HuH-7.5 (cell line): Measurements from ENCODE around the gene QPCT.

ENCODE experiments used
- DNase-seq: peaks from one replicate; pipeline ENCODE4 v3.0.0; 2011; ENCODE audit warnings: low spot score

The QPCT gene

GRCh38 chr2:37324786-37325624 is 19.4 kb upstream of the QPCT start, which contains the start of gene PRKD3:
Gene PRKD3, minus strand, starts transcription at chr2:37324833. Its CDS starts 8,309 bp downstream, at chr2:37316524.
- DNase-seq = peak; percentile 60

- DNase-seq = no peak
Measured at GRCh38 chr2:37325625-37326071, 18.8 kb upstream of the QPCT start.

- DNase-seq = no peak
Measured at GRCh38 chr2:37326285-37326684, 18.1 kb upstream of the QPCT start.

GRCh38 chr2:37326866-37327634 is 17.4 kb upstream of the QPCT start:
- no peak for DNase-seq

- no peak for DNase-seq
Measured at GRCh38 chr2:37330681-37331080, 13.7 kb upstream of the QPCT start.

GRCh38 chr2:37332560-37332959 is 11.9 kb upstream of the QPCT start:
- no peak for DNase-seq

GRCh38 chr2:37333256-37333655 is 11.2 kb upstream of the QPCT start:
- no peak for DNase-seq

GRCh38 chr2:37335604-37336003 is 8.8 kb upstream of the QPCT start:
- no peak for DNase-seq

GRCh38 chr2:37337620-37338280 is 6.7 kb upstream of the QPCT start:
- DNase-seq = no peak

GRCh38 chr2:37338933-37339332 is 5.5 kb upstream of the QPCT start:
- DNase-seq = no peak

- DNase-seq = no peak
Measured at GRCh38 chr2:37340637-37341036, 3.8 kb upstream of the QPCT start.

- DNase-seq = no peak
Measured at GRCh38 chr2:37342591-37343220, 1.7 kb upstream of the QPCT start.

GRCh38 chr2:37343537-37344434 is 644 bp upstream of the QPCT start:
- DNase-seq = peak; percentile 44

- no peak for DNase-seq
Measured at GRCh38 chr2:37348155-37348554, 3.7 kb downstream of the QPCT start.

GRCh38 chr2:37349231-37349860 is 4.9 kb downstream of the QPCT start:
- no peak for DNase-seq

- DNase-seq = peak; percentile 49
Measured at GRCh38 chr2:37350034-37350433, 5.6 kb downstream of the QPCT start.

GRCh38 chr2:37354531-37354930 is 10.1 kb downstream of the QPCT start:
- no peak for DNase-seq

GRCh38 chr2:37355735-37356134 is 11.3 kb downstream of the QPCT start:
- DNase-seq = no peak

GRCh38 chr2:37356299-37356698 is 11.9 kb downstream of the QPCT start:
- DNase-seq = no peak

GRCh38 chr2:37357069-37357468 is 12.6 kb downstream of the QPCT start:
- DNase-seq = no peak

- no peak for DNase-seq
Measured at GRCh38 chr2:37357530-37357929, 13.1 kb downstream of the QPCT start.
